Aorta (tissue), 5 donors: ENCODE measurements around the gene EPC1. TPM values are rescaled to one million over a fixed set of nuclear protein-coding genes. Genes with fewer than 3 reads are reported as not detected.

ENCODE experiments used
- ATAC-seq: fragments of 200-7000 bp; cut with Tn5 transposase; one replicate; pipeline ENCODE4 v1.9.1; 2022; ENCODE audit warnings: moderate library complexity; ENCODE audit not compliant: low FRiP score
- DNase-seq, 2 donors: peaks; one replicate each; pipeline ENCODE4 v3.0.0-alpha.2; 2020
- H3K27ac ChIP-seq, 2 donors: one replicate each; pipeline ENCODE4 v1.5.1; 2013; ENCODE audit warnings: low read length in 2 of 2, mild to moderate bottlenecking in 2 of 2, moderate library complexity in 2 of 2, control low read depth in 1 of 2, inconsistent platforms in 1 of 2, low read depth in 1 of 2
- H3K27me3 ChIP-seq, 2 donors: one replicate each; pipeline ENCODE4 v1.6.1; 2013; ENCODE audit warnings: control low read depth in 1 of 2, low read length in 1 of 2, mild to moderate bottlenecking in 1 of 2, moderate library complexity in 1 of 2; ENCODE audit not compliant: insufficient read depth in 2 of 2, control insufficient read depth in 1 of 2
- H3K36me3 ChIP-seq, 2 donors: one replicate each; pipeline ENCODE4 v1.6.1; 2013; ENCODE audit warnings: control low read depth in 1 of 2, low read length in 1 of 2, mild to moderate bottlenecking in 1 of 2; ENCODE audit not compliant: insufficient read depth in 2 of 2, control insufficient read depth in 1 of 2
- H3K4me1 ChIP-seq, 2 donors: one replicate each; pipeline ENCODE4 v1.6.1; 2013; ENCODE audit warnings: low read length in 2 of 2, control low read depth in 1 of 2, mild to moderate bottlenecking in 1 of 2, moderate library complexity in 1 of 2; ENCODE audit not compliant: insufficient read depth in 2 of 2, control insufficient read depth in 1 of 2
- H3K4me3 ChIP-seq, 2 donors: one replicate each; pipeline ENCODE4 v1.5.1; 2013; ENCODE audit warnings: low read length in 2 of 2, control low read depth in 1 of 2, mild to moderate bottlenecking in 1 of 2
- H3K9me3 ChIP-seq: one replicate; pipeline ENCODE4 v1.6.1; 2013; ENCODE audit warnings: mild to moderate bottlenecking, low read length; ENCODE audit not compliant: control insufficient read depth
- WGBS, 2 donors: extraction: QIAGEN DNeasy Blood & Tissue Kit; methylation state at CpG; one replicate each; pipeline ENCODE4 v1.1.7; 2013; 5-methylcytosine and 5-hydroxymethylcytosine counted together
- intact Hi-C, 2 donors: fragments of 100-400 bp; cut with DNase I; formaldehyde crosslinking; loops; one replicate each; pipeline versions ENCODE4 v1.14.2 to v1.15.0; 2022
- polyA plus RNA-seq, 2 donors: library from polyadenylated mRNA; stranded (reverse); fragments of 200-250 nt; gene quantifications; one replicate each; pipeline ENCODE4 v1.2.3, GENCODE V29; 2013
- total RNA-seq, 2 donors: library from RNA; stranded (reverse); fragmentation: NEBNext Ultra II Directional; extraction: Animal tissue kit (Norgen Biotek cat#: 25700); gene quantifications; one replicate each; pipeline ENCODE4 v1.2.1, GENCODE V29; 2021
- donor health status: healthy with polysubstance abuse.
- donor health status: Bipolar disorder and iron deficiency.
- donor health status: DM: no; HTN: no; CAD: no.
- donor health status: DM: no; HTN: no; CAD: no.
- donor health status: DM: yes; HTN: yes; CAD: no.

The EPC1 gene
- total and polyA plus RNA-seq, 4 donors: 15.9 to 53.9 (median 32.1) TPM

GRCh38 chr10:32332299-32332750 is 14.6 kb downstream of the EPC1 start:
- Histone ChIP-seq H3K9me3 (no peaks in the 10 kb centered on the region), H3K36me3 (no peaks in the 10 kb centered on the region), H3K27ac (no peak overlapping the region), H3K4me3 (no peak overlapping the region), H3K4me1 (peaks cover 9 to 34% of the 10 kb centered on the region in 2 donors), H3K27me3 (no peaks in the 10 kb centered on the region)
- intact Hi-C loops: loop anchor here in 1 of 2 donors (10.0 kb wide), 1 partner anchor 58 kb away; no protein-coding TSS in a partner anchor
- WGBS, 2 donors: 33 to 34% methylated on average over 3 of the region's 3 CpGs
- ATAC-seq (peak; percentile 67), DNase-seq (no peak)

- H3K4me1 ChIP-seq: peaks cover 9 to 34% of the 10 kb centered on the region in 2 donors
- intact Hi-C loops: loop anchor here in 1 of 2 donors (10.0 kb wide), 1 partner anchor 57 kb away; no protein-coding TSS in a partner anchor
- no peak for ATAC-seq
Measured at GRCh38 chr10:32331606-32332005, 15.4 kb downstream of the EPC1 start.

GRCh38 chr10:32330214-32330613 is 16.7 kb downstream of the EPC1 start:
- DNase-seq (no peak), ATAC-seq (no peak)
- intact Hi-C loops: loop anchor here in 1 of 2 donors (10.0 kb wide), 1 partner anchor 55 kb away; no protein-coding TSS in a partner anchor
- Histone ChIP-seq H3K27ac (no peak overlapping the region), H3K27me3 (no peaks in the 10 kb centered on the region), H3K4me1 (peaks cover 9 to 26% of the 10 kb centered on the region in 2 donors), H3K4me3 (no peak overlapping the region), H3K36me3 (no peaks in the 10 kb centered on the region), H3K9me3 (no peaks in the 10 kb centered on the region)
- WGBS, 2 donors: 47 to 50% methylated on average over 2 of the region's 2 CpGs

More at GRCh38 chr10:32331606-32332005, 15.4 kb downstream of the EPC1 start:
- Histone ChIP-seq H3K27me3 (no peaks in the 10 kb centered on the region), H3K36me3 (no peaks in the 10 kb centered on the region), H3K4me3 (no peak overlapping the region), H3K27ac (no peak overlapping the region), H3K9me3 (no peaks in the 10 kb centered on the region)
- DNase-seq: no peak

- WGBS, 2 donors: 85 to 92% methylated on average over 1 of the region's 1 CpG
- no peak overlapping the region for H3K27ac ChIP-seq
- no peaks in the 10 kb centered on the region for H3K27me3 ChIP-seq
- H3K36me3 ChIP-seq: no peaks in the 10 kb centered on the region
- intact Hi-C loops: no loop called here
- H3K4me3 ChIP-seq: no peak overlapping the region
- H3K4me1 ChIP-seq: peaks cover 6 to 20% of the 10 kb centered on the region in 2 donors
- ATAC-seq (no peak), DNase-seq (no peak)
- no peaks in the 10 kb centered on the region for H3K9me3 ChIP-seq
Measured at GRCh38 chr10:32329061-32329460, 17.9 kb downstream of the EPC1 start.

GRCh38 chr10:32328499-32328898 is 18.5 kb downstream of the EPC1 start:
- no peaks in the 10 kb centered on the region for H3K36me3 ChIP-seq
- H3K27ac ChIP-seq: no peak overlapping the region
- H3K4me3 ChIP-seq: no peak overlapping the region
- DNase-seq: no peak
- H3K4me1 ChIP-seq: peaks cover 3 to 20% of the 10 kb centered on the region in 2 donors
- no peaks in the 10 kb centered on the region for H3K27me3 ChIP-seq
- no peak for ATAC-seq
- no peaks in the 10 kb centered on the region for H3K9me3 ChIP-seq
- intact Hi-C loops: no loop called here
- WGBS, 2 donors: 53 to 58% methylated on average over 3 of the region's 3 CpGs

GRCh38 chr10:32327364-32327691 is 19.6 kb downstream of the EPC1 start:
- 41 to 59% methylated on average over 1 of the region's 1 CpG for WGBS, 2 donors
- DNase-seq (no peak), ATAC-seq (no peak)
- intact Hi-C loops: no loop called here
- H3K4me3 ChIP-seq: no peak overlapping the region
- H3K27ac ChIP-seq: no peak overlapping the region
- H3K36me3 ChIP-seq: no peaks in the 10 kb centered on the region
- H3K27me3 ChIP-seq: no peaks in the 10 kb centered on the region
- peaks cover 3 to 14% of the 10 kb centered on the region in 2 donors for H3K4me1 ChIP-seq
- H3K9me3 ChIP-seq: no peaks in the 10 kb centered on the region

GRCh38 chr10:32326680-32327363 is 20.1 kb downstream of the EPC1 start:
- 64 to 75% methylated on average over 4 of the region's 4 CpGs for WGBS, 2 donors
- intact Hi-C loops: no loop called here

GRCh38 chr10:32326119-32326518 is 20.8 kb downstream of the EPC1 start:
- WGBS, 2 donors: 55 to 58% methylated on average over 4 of the region's 4 CpGs
- Histone ChIP-seq H3K4me3 (no peak overlapping the region), H3K9me3 (no peaks in the 10 kb centered on the region), H3K36me3 (no peaks in the 10 kb centered on the region), H3K27me3 (no peaks in the 10 kb centered on the region), H3K27ac (no peak overlapping the region), H3K4me1 (peaks cover 3 to 17% of the 10 kb centered on the region in 2 donors)
- ATAC-seq (no peak), DNase-seq (no peak)
- intact Hi-C loops: no loop called here

More at GRCh38 chr10:32326680-32327363, 20.1 kb downstream of the EPC1 start:
- peaks cover 3 to 14% of the 10 kb centered on the region in 2 donors for H3K4me1 ChIP-seq
- H3K36me3 ChIP-seq: no peaks in the 10 kb centered on the region
- no peaks in the 10 kb centered on the region for H3K9me3 ChIP-seq
- ATAC-seq (no peak), DNase-seq (no peak)
- no peak overlapping the region for H3K4me3 ChIP-seq
- no peak overlapping the region for H3K27ac ChIP-seq
- H3K27me3 ChIP-seq: no peaks in the 10 kb centered on the region

GRCh38 chr10:32323051-32323450 is 23.9 kb downstream of the EPC1 start:
- DNase-seq: no peak
- intact Hi-C loops: no loop called here
- no peak overlapping the region for H3K27ac ChIP-seq
- H3K27me3 ChIP-seq: no peaks in the 10 kb centered on the region
- WGBS, 2 donors: 71 to 73% methylated on average over 2 of the region's 2 CpGs
- peaks cover 0 to 12% of the 10 kb centered on the region in 2 donors for H3K4me1 ChIP-seq
- H3K9me3 ChIP-seq: no peaks in the 10 kb centered on the region
- ATAC-seq: no peak
- no peaks in the 10 kb centered on the region for H3K36me3 ChIP-seq
- no peak overlapping the region for H3K4me3 ChIP-seq
